Measurements from ENCODE around the gene CDK19.
"Not testable (repeated sequence)": the region's sequence is repeated elsewhere in the genome, so short reads cannot be mapped to it uniquely, and the experiment has no call there.

Gene CDK19

GRCh38 chr6:110720066-110720465 is 95.2 kb downstream of the CDK19 start:
- no peaks in the 10 kb centered on the region for H3K4me1 ChIP-seq
- no peak overlapping the region for H3K9ac ChIP-seq
- no peaks in the 10 kb centered on the region for H3K9me3 ChIP-seq (ENCODE audit: control insufficient read depth, low read length)
- no peak for TF ChIP-seq CTCF (IDR thresholded peaks at IDR 0.05)
- H3K4me3 ChIP-seq (ENCODE audit: low read depth, low read length): no peak overlapping the region
- no peak overlapping the region for H3K4me2 ChIP-seq (ENCODE audit: low read length)
- H3K27ac ChIP-seq: no peak overlapping the region
- no peak overlapping the region for H2AFZ ChIP-seq
- H3K36me3 ChIP-seq (ENCODE audit: control insufficient read depth, insufficient read depth, low read length): no peaks in the 10 kb centered on the region
- H3K27me3 ChIP-seq (ENCODE audit: control insufficient read depth, insufficient read depth, low read length): no peaks in the 10 kb centered on the region
- no peaks in the 10 kb centered on the region for H3K79me2 ChIP-seq

- not testable (repeated sequence) for H3K36me3 ChIP-seq (ENCODE audit: control insufficient read depth, insufficient read depth, low read length); H3K4me1 ChIP-seq; H2AFZ ChIP-seq; H3K4me3 ChIP-seq (ENCODE audit: low read depth, low read length); H3K9me3 ChIP-seq (ENCODE audit: control insufficient read depth, low read length); H3K27ac ChIP-seq; H3K4me2 ChIP-seq (ENCODE audit: low read length); H3K9ac ChIP-seq; H3K79me2 ChIP-seq; H3K27me3 ChIP-seq (ENCODE audit: control insufficient read depth, insufficient read depth, low read length)
Observed at GRCh38 chr6:110719601-110720000, 95.7 kb downstream of the CDK19 start.

- Histone ChIP-seq H3K4me1 (no peaks in the 10 kb centered on the region), H3K9me3 (ENCODE audit: control insufficient read depth, low read length) (no peaks in the 10 kb centered on the region), H3K4me3 (ENCODE audit: low read depth, low read length) (no peak overlapping the region), H3K79me2 (no peaks in the 10 kb centered on the region), H3K36me3 (ENCODE audit: control insufficient read depth, insufficient read depth, low read length) (no peaks in the 10 kb centered on the region), H3K27ac (no peak overlapping the region), H3K27me3 (ENCODE audit: control insufficient read depth, insufficient read depth, low read length) (no peaks in the 10 kb centered on the region), H3K9ac (no peak overlapping the region), H2AFZ (no peak overlapping the region), H3K4me2 (ENCODE audit: low read length) (no peak overlapping the region)
- no peak for TF ChIP-seq CTCF (IDR thresholded peaks at IDR 0.05)
Observed at GRCh38 chr6:110714143-110714542, 101.1 kb downstream of the CDK19 start.

GRCh38 chr6:110712238-110712637 is 103.0 kb downstream of the CDK19 start:
- no peak for TF ChIP-seq CTCF (IDR thresholded peaks at IDR 0.05)
- Histone ChIP-seq H3K27ac (no peak overlapping the region), H3K79me2 (no peaks in the 10 kb centered on the region), H3K36me3 (ENCODE audit: control insufficient read depth, insufficient read depth, low read length) (no peaks in the 10 kb centered on the region), H2AFZ (no peak overlapping the region), H3K9ac (no peak overlapping the region), H3K4me3 (ENCODE audit: low read depth, low read length) (no peak overlapping the region), H3K27me3 (ENCODE audit: control insufficient read depth, insufficient read depth, low read length) (no peaks in the 10 kb centered on the region), H3K9me3 (ENCODE audit: control insufficient read depth, low read length) (no peaks in the 10 kb centered on the region), H3K4me1 (no peaks in the 10 kb centered on the region), H3K4me2 (ENCODE audit: low read length) (no peak overlapping the region)

- H2AFZ ChIP-seq: no peak overlapping the region
- H3K9me3 ChIP-seq (ENCODE audit: control insufficient read depth, low read length): no peaks in the 10 kb centered on the region
- H3K4me3 ChIP-seq (ENCODE audit: low read depth, low read length): no peak overlapping the region
- H3K27me3 ChIP-seq (ENCODE audit: control insufficient read depth, insufficient read depth, low read length): no peaks in the 10 kb centered on the region
- H3K79me2 ChIP-seq: no peaks in the 10 kb centered on the region
- H3K4me1 ChIP-seq: no peaks in the 10 kb centered on the region
- no peaks in the 10 kb centered on the region for H3K36me3 ChIP-seq (ENCODE audit: control insufficient read depth, insufficient read depth, low read length)
- H3K9ac ChIP-seq: no peak overlapping the region
- no peak for TF ChIP-seq CTCF (IDR thresholded peaks at IDR 0.05)
- no peak overlapping the region for H3K4me2 ChIP-seq (ENCODE audit: low read length)
- H3K27ac ChIP-seq: no peak overlapping the region
Observed at GRCh38 chr6:110710115-110710514, 105.2 kb downstream of the CDK19 start.
